GM21528 (cell line): ENCODE results near the gene CSTPP1.
"Not testable (repeated sequence)": the region's sequence is repeated elsewhere in the genome, so short reads cannot be mapped to it uniquely, and the experiment has no call there.

Experiments
- ATAC-seq: cut with Tn5 transposase; IDR thresholded peaks from one replicate; pipeline ENCODE4 v1.9.1; 2021; ENCODE audit warnings: mild to moderate bottlenecking, moderate library complexity; ENCODE audit not compliant: unreplicated experiment, low FRiP score

CSTPP1 gene

GRCh38 chr11:47083913-47084312 is 147.4 kb downstream of the CSTPP1 start:
- no peak for ATAC-seq

GRCh38 chr11:47087801-47088200 is 151.2 kb downstream of the CSTPP1 start:
- ATAC-seq = no peak

- ATAC-seq = no peak
These were observed 157.0 kb downstream of the CSTPP1 start for GRCh38 chr11:47093541-47093940.

GRCh38 chr11:47096871-47097270 is 160.3 kb downstream of the CSTPP1 start:
- ATAC-seq = not testable (repeated sequence)

- not testable (repeated sequence) for ATAC-seq
These were observed 161.7 kb downstream of the CSTPP1 start for GRCh38 chr11:47098223-47098622.

- no peak for ATAC-seq
These were observed 162.8 kb downstream of the CSTPP1 start for GRCh38 chr11:47099214-47099917.

- no peak for ATAC-seq
These were observed 163.4 kb downstream of the CSTPP1 start for GRCh38 chr11:47099918-47100315.

GRCh38 chr11:47101406-47101805 is 164.8 kb downstream of the CSTPP1 start:
- no peak for ATAC-seq

- ATAC-seq = no peak
These were observed 167.8 kb downstream of the CSTPP1 start for GRCh38 chr11:47104261-47104950.

GRCh38 chr11:47105541-47105940 is 169.0 kb downstream of the CSTPP1 start:
- ATAC-seq = no peak

GRCh38 chr11:47105974-47106373 is 169.4 kb downstream of the CSTPP1 start:
- no peak for ATAC-seq

- no peak for ATAC-seq
These were observed 170.3 kb downstream of the CSTPP1 start for GRCh38 chr11:47106798-47107411.

- no peak for ATAC-seq
These were observed 171.2 kb downstream of the CSTPP1 start for GRCh38 chr11:47107744-47108143.

- no peak for ATAC-seq
These were observed 171.7 kb downstream of the CSTPP1 start for GRCh38 chr11:47108214-47108613.

- no peak for ATAC-seq
These were observed 172.6 kb downstream of the CSTPP1 start for GRCh38 chr11:47109051-47109726.

- ATAC-seq = no peak
These were observed 173.2 kb downstream of the CSTPP1 start for GRCh38 chr11:47109727-47110246.

GRCh38 chr11:47111318-47111804 is 174.8 kb downstream of the CSTPP1 start:
- ATAC-seq = peak; percentile 80

- ATAC-seq = not testable (repeated sequence)
These were observed 176.4 kb downstream of the CSTPP1 start for GRCh38 chr11:47112941-47113340.

- not testable (repeated sequence) for ATAC-seq
These were observed 182.6 kb downstream of the CSTPP1 start for GRCh38 chr11:47118958-47119688.

GRCh38 chr11:47121056-47121455 is 184.5 kb downstream of the CSTPP1 start:
- no peak for ATAC-seq
